Bone marrow (tissue), 2 donors: Measurements from ENCODE around the gene GCNT2.
"Not testable (repeated sequence)": the region's sequence is repeated elsewhere in the genome, so short reads cannot be mapped to it uniquely, and the experiment has no call there.

ENCODE experiments used
- DNase-seq, 2 donors: peaks; one replicate each; lab custom pipeline; 2025; lab: John Stamatoyannopoulos, UW

Gene GCNT2

DNA sequence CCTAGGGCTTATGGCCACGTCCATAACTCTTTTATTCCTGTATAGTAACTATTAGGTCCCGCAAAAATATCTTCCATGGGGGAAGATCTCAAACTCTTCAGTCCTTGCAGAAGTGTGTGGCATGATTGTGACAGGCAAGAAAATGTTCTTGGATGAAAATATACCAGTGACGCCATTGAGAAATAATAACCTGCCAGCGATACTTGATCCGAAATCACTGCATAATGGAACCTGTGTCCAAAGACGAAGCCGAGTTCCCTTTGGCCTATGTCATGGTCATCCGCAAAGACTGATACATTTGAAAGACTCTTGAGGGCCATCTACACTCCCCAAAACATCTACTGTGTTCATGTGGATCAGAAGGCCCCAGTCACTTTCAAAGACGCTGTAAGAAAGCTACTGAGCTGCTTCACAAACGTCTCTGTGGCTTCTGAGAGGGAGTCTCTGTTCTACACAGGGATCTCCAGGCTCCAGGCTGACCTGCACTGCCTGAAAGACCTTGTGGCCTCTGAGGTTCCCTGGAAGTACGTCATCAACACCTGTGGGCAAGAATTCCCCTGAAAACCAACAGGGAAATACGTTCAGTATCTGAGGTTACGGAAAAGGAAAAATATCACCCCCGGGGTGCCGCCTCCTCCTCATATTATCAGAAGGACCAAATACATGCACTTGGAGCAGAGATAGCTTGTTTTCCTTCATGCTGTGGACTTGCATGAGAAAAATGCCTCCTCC, 6.9 kb upstream of the GCNT2 start:
- no peak for DNase-seq

GRCh38 chr6:10516953-10517352, 4.2 kb upstream of the GCNT2 start:
- no peak for DNase-seq

- peak in 1 of 2 donors; percentile 78 for DNase-seq
Measured at GRCh38 chr6:10518557-10519407, 2.4 kb upstream of the GCNT2 start.

DNA sequence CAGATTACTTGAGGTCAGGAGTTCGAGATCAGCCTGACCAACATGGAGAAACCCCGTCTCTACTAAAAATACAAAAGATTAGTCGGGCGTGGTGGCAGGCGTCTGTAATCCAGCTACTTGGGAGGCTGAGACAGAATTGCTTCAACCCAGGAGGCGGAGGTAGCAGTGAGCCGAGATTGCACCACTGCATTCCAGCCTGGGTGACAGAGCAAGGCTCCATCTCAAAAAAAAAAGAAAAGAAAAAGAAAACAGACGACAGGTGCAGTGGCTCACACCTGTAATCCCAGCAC, 1.8 kb upstream of the GCNT2 start:
- DNase-seq = not testable (repeated sequence)

GRCh38 chr6:10520468-10520867, 683 bp upstream of the GCNT2 start:
- DNase-seq = no peak

GRCh38 chr6:10522929-10523573, 1.9 kb downstream of the GCNT2 start:
- DNase-seq = no peak

GRCh38 chr6:10526156-10526555, 5.0 kb downstream of the GCNT2 start:
- DNase-seq = no peak

DNA sequence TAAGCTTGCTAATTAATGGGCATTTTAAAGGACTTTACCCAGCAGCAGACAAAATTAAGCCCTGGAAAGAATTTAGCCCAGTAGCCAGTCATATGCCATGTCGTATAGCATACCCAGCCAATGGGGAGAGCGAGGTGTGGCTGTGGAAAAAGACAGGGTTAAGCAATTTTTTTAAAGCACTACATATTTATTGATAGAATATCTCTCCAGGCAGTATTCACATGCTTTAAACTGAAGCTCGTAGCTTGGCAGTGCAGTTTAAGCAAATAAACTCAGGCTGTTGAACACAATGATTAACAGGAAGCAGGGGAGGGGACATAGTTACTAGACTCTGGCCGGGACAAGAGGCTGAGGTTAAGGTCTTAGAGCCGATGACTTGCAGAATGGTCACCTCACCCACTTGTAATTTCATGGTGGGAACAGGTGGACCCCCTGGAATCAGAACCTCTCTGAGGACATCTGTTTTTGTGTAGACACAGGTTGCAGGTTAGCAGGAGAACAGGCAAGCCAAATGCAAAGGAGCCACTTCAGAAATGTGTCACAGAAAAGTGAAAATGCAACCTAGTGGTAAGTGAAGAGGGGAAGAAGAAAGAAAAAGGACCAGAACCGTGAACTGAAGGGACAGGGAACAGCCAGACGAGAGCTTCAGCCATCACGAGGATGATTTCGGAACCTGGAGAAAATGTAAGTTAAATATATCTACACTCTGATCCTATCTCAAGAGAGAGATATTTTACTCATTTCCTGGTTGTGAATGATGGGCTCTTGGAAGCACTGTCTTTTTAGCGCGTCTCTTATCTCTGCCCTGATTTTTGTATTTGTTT, 7.2 kb downstream of the GCNT2 start:
- peak in 1 of 2 donors; percentile 38 for DNase-seq

DNA sequence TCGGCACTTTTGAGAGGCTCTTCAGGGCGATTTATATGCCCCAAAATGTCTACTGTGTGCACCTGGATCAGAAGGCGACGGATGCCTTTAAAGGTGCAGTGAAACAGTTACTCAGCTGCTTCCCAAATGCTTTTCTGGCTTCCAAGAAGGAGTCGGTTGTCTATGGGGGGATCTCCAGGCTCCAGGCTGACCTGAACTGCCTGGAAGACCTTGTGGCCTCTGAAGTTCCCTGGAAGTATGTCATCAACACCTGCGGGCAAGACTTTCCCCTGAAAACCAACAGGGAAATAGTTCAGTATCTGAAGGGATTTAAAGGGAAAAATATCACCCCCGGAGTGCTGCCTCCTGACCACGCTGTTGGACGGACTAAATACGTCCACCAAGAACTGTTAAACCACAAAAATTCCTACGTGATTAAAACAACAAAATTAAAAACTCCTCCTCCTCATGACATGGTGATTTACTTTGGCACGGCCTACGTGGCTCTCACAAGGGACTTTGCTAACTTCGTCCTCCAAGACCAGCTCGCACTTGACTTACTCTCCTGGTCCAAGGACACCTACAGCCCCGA, 8.2 kb downstream of the GCNT2 start:
- no peak for DNase-seq

DNA sequence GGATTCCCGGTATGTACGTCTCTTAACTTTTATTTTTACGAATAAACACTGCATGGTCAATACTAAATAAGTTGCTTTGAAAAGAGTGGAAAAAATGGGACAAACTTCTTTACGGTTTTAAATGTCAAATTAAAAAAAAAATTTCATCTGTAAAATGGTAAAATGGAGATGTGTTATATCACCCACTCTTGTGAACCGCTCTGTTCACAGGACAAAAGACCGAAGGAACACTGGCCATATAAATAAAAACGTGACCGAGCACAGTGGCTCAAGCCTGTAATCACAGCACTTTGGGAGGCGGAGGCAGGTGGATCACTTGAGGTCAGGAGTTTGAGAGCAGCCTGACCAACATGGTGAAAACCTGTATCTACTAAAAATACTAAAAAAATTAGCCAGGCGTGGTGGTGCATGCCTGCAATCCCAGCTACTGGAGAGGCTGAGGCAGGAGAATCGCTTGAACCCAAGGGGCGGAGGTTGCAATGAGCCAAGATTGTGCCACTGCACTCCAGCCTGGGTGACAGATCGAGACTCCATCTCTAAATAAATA, 8.8 kb downstream of the GCNT2 start:
- DNase-seq = not testable (repeated sequence)

DNA sequence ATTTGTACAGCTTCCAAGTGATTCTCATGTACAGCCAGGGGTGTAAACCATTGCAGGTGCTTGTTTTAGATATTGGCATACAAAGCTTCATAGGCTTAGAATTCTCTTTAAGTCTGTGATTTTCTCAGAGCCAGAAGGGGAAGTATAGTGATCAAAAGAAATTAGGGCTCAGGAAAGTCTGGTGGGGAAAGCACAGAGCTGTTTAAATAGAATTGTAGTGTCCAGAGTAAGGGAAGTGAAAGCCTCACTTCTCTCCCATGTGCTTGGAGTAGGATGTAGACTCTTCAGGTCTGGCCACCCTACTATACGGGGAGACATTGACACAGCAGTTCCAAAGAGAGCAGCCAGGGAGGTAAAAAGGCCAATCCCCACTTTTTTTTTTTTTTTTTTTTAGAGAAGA, 10.4 kb downstream of the GCNT2 start:
- no peak for DNase-seq

- no peak for DNase-seq
Measured at GRCh38 chr6:10531942-10532341, 10.8 kb downstream of the GCNT2 start.

GRCh38 chr6:10532392-10532791, 11.2 kb downstream of the GCNT2 start:
- no peak for DNase-seq

GRCh38 chr6:10534419-10534762, 13.2 kb downstream of the GCNT2 start:
- DNase-seq = no peak

DNA sequence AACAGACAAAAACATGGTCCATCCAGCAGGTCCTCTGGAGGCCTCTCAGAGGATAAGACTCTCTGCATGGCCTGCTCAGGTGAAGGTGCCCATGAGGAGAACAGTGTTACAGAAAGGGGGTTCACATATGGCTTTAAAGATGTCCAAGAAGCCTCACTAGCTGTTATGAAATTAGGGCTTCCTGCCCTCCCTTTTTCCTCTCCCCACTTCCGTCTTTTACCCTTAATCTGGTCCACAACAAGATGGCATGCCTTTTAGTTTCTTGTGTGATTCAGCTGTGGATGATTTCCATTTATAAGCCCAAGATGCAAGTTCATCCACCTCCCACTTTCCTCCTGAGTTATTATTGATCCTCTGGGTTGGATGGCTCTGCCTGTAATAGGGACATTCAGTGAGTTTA, 14.0 kb downstream of the GCNT2 start:
- DNase-seq = peak in 1 of 2 donors; percentile 33

- no peak for DNase-seq
Measured at GRCh38 chr6:10537726-10538125, 16.6 kb downstream of the GCNT2 start.

GRCh38 chr6:10540073-10540746, 19.1 kb downstream of the GCNT2 start:
- no peak for DNase-seq

DNA sequence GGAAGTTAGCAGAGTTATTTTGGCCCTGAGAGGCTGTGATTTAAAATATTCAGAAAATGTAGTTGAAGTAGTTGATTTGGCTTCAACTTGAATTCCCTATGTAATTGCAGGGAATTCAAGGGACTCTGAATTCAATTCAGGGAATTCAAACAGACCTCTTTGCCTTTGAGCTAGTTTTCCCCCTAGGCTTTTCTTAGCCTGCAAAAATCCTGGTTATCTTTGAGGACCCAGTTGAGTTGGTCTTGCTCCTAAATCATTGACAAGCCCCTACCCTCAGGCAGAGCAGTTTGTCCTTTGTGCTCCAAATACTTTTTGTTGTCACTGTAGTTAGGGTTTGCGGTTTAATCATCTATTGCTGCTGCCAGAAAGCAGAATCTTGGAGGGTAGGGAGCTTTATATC, 20.4 kb downstream of the GCNT2 start:
- no peak for DNase-seq

DNA sequence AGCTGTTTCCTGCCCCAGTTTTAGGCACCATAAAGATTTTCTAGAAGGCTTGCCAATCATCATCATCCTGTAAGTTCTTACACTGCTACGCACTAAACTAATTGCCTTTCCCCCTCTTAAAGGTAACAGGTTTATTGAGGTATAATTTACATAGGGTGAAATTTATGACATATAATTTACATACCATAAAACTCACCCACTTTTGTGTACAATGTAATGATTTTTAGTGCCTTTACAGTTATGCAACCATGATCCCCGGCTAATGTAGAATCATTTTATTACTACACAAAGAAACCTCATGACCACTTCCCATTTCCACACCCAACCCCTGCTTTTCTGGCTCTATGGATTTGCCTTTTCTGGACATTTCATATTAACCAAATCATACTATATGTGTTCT, 21.1 kb downstream of the GCNT2 start:
- no peak for DNase-seq

- no peak for DNase-seq
Measured at GRCh38 chr6:10543488-10543887, 22.3 kb downstream of the GCNT2 start.

GRCh38 chr6:10545482-10545881, 24.3 kb downstream of the GCNT2 start:
- no peak for DNase-seq
